ENCODE results near the gene FXYD4.
"Not testable (repeated sequence)": the region's sequence is repeated elsewhere in the genome, so short reads cannot be mapped to it uniquely, and the experiment has no call there.

Gene FXYD4

DNA sequence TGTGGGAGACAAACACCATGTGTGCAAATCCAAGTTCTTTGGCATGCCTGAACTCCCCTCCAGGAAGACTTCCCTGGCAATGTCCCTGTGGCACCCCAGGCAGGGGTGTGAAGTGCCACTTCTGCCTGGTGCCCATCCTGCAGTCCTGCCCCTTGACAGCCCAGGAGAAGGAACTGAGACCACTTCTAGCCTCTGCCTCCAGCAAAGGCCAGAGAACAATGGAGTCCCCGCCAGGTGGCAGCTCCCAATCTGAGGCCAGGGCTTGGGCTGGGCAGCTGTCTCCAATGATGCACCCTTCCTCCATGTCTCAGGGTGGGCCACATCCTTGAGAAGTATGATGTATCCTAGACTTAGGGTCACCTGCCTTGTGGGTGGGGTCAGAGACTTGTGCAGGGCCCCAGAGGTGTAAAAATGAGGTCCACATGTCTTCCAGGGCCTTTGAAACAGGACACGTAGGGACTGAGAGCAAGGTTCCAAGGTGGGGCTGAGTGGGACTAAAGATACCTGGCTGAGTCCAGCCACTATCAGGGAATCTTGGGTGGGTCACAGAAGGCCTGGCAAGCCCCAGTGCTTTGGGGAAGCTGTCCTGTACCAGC, 5.5 kb downstream of the FXYD4 start:
- DNase-seq = no peak

DNA sequence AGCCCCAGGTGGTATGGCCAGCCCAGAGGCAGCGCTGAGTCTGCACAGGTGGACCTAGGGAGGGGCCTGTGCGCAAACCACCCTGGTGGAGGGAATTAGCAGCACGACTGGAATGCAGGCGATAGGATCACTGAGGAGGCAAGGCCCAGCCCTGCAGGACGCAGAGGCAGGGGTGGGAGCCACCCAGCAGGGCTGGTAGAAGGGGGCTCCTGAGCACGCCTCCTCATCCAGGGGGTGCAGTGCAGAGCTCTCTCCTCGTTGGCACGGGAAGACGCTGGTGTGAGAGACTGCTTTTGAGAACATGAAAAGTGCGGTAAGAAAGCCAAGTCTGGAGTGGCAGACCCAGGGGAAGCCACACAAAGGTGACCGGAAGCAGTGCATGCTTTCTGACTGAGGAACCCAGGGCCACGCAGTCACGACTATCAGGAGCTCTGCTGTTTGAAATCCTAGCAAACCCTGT, 6.0 kb downstream of the FXYD4 start:
- no peak for DNase-seq

DNA sequence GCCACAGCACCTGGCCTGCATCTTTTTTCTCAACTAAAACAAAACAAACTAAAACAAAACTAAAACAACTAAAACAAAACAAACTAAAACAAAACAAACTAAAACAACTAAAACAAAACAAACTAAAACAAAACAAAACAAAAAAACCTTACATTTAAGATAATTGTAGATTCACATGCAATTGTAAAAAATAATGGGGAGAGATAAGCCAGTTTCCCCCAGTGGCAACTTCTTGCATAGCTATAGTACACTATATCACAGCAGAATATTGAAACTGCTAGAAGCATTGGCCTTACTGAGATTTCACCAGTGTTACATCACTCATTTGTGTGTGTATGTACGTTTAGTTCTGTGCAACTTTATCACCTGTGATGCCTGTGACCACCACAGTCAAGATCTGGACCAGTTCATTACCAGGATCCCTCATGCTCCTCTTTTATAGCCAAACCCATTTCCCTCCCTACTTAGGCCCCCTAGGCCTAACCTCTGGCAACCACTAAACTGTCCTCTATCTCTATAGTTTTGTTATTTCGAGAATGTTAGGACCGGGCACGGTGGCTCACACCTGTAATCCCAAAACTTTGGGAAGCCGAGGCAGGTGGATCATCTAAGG, 9.3 kb downstream of the FXYD4 start:
- DNase-seq = no peak

DNA sequence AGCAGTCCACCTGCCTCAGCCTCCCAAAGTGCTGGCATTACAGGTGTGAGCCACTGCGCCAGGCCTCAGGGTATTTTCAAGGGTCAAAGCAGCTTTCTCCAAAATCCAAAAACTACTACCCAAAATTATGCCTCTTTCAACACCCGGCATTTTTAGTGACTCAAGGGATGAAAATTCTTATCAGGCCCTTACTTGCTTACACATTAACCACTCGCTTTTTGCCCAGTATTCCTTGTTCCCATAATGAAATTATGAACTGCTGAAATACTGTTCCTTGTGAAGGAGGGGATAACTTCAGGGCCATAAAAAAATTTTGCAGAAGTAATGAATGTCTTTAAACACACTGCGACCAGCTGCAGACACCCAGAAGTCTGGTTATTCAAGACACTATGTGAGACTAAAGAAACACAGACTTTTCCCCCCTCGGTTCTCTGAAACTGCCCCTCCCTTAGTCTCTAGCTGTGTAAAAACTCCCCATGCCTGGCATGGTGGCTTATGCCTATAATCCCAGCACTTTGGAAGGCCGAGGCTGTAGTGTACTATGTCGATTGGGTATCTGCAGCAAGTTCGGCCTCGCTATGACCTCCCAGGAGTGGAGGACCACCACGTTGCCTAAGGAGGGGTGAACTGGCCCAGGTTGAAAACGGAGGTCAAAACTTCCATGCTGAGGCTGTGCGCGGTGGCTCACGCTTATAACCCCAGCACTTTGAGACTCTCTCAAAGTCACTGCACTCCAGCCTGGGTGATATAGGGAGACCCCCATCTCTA, 12.0 kb downstream of the FXYD4 start:
- DNase-seq = no peak

DNA sequence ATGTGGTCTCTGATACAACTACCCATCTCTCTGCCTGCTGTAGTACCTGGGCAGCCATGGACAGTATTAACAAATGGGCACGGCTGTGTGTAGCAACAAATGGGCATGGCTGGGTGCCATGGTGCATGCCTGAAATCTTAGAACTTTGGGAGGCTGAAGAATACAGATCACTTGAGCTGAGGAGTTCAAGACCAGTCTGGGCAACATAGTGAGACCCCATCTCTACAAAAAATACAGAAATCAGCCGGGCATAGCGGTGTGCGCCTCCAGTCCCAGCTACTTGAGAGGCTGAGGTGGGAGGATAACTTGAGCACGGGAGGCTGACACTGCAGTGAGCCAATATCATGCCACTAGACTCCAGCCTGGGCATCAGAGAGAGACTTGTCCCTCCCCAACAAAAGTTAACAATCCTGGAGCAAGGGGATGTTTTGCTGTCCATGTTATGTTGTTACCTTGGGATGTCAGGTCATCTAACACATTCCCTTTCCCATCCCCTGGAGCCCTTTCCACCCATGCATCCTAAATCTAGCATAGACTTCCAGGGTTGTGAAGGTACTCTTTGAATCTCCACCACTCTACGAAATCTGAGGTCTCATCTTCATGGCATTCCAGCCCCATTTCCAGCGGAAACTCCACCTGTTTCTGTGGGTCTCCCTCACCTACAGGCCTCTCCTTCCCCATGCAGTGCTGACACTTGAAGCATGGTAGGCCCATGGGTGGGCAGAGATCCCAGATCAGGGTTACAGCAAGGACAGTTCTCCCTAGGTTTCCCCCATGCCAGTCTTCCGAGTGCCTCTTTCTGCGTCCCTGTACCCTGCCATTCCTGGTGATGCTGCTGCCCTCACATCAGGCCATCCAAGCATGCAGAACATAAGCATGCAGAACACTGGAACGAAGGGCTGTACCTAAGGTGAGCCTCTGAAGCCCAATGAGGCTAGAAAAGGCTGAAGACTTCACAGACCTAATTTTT, 13.1 kb downstream of the FXYD4 start:
- DNase-seq = no peak

DNA sequence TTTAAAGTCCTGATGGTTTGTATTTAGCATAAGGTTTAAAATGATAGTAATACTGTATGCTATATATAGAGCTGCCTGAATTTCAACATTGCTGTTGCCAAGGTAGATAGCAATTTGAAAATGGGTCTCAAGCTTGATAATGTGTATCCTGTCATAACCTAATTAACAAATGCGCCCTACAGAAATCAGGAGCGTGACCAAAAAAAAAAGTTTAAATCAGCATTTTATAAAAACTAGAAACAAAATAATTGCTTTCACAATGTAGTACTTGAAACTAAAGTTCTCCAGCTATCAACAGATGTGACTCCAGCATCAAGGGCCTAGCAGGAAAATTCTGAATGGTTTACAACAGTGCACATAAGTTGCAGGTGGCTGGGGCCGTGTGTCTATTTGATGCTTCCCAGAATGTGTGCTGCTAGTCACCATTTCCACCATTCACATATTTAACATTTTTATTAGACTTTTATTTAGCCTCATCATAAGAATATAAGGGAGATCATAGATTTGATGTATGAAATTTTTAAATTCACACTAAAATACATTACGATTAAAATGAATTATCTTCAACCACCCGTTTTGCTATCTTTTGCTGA, 14.1 kb downstream of the FXYD4 start:
- no peak for DNase-seq

DNA sequence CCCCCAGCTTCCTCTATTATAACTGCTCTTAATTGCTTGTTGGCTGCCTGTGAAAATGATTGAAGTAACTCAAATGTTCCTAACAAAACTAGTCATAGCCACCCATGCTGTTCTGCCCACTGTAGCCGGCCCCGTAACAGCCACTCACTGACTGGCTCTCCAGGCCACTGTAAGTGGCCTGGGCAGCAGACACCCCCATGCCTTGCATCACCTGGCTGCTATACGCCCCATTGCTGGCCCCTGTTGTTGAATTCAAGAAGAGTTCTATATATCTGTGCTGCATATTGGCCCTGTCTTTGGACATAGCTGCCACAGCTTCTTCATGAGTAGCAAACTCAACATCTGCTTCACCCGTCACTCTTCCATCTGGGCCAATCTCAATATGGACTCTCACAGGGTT, 15.1 kb downstream of the FXYD4 start:
- no peak for DNase-seq

DNA sequence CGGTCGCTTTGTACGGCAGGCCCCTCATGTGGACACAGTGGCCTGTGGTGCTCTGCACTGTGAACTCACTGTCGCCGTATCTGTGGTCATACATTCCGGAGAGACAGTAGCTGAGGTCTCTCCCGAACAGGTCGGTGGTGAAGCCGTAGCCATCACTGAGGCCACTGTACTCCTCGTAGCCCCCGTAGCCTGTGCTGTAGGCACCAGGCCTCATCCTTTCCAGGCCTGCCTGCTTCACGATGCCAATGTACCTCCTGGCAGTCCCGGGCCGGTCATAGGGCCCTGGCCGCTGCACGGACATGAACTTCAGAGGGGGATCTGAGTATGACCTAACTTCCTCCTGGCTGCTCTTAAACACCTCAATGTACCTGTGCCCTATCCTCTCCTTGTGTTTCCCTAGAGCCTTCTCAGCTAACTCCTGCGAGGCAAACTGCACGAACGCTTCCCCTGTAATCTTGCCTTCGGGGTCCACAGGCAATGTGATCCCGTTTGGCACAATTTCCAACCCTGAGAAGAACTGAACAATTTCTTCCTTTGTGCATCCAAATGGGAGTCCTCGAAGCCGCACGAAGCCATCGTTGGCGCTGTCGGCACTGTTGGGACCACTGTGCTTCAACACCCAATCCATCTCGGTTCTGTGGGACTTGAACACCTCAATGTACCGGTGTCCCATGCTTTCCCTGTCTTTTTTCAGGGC, 15.7 kb downstream of the FXYD4 start:
- DNase-seq = no peak

DNA sequence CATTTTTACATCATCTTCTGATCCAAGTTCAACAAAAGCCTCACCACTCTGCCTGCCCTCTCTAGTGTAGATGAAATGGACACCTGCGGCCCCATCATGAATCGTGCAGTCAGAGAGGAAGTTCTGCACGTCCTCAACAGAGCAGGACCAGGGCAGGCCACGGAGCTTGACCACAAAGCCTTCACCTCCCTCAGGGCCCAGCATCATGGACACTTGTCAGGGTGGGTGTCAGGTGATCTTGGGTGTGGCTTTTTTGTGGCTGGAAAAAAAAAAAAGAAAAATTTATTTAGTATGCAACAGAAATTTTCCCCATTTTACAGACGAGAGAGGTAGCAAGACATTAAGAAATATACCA, 16.2 kb downstream of the FXYD4 start:
- DNase-seq = no peak

DNA sequence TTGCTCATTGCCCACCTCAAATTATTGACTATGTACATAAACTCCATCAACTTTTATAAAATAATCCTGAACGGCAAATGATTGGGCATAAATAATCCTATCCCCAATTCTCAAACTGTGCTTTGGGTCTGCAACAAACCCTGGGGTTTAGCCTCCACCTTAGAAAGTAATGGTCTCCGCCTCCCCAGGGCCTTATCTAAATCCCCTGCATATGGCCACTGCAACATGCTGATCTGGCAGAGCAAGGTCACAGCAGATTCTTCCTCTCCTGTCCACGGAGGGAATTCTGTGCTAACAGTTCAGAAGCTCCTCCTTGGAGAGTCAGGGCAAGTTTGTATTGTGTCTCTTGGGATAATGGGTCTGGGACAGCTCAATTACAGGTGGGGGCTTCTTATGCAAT, 18.4 kb downstream of the FXYD4 start:
- DNase-seq = no peak

DNA sequence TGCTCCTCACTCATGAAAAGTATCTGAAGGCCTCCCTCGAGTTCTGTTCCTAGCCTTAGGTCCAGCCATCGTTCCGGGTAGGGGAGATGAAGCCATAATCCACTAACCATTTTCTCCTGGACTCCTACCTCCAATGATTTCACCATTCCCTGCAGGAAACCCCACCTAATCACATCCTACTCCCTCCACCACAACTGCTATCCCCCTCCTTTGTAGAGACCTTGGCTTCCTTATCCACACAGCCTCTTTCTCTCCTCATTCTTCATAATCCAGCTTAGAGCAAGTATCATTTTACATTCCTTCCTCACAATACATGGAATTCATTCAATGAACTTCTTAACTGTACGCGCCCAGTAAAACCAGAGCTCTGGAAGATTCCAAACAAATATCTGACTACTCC, 18.9 kb downstream of the FXYD4 start:
- no peak for DNase-seq

DNA sequence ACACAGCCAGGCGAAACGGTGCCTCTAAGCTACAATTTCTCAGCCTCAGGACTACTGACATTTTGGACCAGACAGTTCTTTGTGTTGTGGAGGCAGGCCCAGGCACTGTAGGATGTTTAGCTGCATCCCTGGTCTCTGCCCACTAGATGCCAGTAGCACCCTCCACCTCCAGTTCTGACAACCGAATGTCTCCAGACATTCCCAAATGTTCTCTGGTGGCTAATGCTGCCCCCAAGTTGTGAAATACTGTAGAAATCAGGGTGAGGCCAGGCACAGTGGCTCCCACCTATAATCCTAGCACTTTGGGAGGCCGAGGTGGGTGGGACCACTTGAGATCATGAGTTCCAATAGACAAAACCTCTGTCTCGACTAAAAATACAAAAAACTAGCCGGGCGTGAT, 19.3 kb downstream of the FXYD4 start:
- no peak for DNase-seq

DNA sequence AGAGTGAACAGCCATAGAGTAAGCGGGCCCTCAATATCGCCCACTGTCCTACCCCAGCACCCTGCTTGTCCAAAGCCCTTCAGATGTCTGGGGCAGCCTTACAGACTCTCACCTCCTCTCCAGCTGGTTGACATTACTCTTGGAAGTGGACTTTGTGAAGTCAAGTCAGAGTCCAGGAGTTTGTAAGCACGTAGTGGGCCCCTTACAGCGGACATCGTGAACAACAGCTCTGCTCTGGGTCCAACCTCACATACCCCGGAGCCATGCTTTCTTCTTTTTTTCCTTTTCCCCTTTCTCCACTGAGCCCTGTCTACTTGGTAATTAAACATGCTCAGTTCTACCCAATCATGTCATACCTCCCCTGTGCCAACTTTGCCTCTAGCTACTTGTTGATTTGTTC, 20.1 kb downstream of the FXYD4 start:
- no peak for DNase-seq

DNA sequence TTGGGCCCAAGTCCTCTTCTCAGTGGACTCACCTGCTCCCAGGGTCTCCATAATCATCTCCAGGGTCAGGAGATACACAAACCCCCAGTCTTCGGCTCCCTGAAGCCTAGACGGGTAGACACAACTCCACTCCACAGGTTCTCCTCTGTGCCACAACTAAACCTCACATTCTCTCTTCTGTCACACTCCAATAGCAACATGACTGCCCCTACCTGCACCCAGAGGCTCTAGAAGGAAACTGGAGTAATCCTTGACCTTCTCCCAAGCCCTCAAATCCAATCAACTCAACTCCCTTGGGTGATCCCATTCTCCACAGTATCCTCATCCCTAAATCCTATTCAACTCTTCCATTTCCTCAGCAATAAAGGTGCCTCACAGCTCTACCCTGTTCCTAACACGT, 21.3 kb downstream of the FXYD4 start:
- no peak for DNase-seq

DNA sequence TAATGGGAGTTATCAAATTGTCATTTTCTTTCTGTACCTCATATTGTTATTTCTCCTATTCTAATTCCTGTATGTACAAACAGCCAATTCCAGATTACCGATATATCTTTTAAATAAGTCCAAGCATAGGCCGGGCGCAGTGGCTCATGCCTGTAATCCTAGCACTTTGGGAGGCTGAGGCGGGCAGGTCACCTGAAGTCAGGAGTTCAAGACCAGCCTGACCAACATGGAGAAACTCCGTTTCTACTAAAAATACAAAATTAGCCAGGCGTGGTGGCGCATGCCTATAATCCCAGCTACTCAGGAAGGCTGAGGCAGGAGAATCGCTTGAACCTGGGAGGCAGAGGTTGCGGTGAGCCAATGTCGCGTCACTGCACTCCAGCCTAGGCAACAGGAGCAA, 21.8 kb downstream of the FXYD4 start:
- not testable (repeated sequence) for DNase-seq

DNA sequence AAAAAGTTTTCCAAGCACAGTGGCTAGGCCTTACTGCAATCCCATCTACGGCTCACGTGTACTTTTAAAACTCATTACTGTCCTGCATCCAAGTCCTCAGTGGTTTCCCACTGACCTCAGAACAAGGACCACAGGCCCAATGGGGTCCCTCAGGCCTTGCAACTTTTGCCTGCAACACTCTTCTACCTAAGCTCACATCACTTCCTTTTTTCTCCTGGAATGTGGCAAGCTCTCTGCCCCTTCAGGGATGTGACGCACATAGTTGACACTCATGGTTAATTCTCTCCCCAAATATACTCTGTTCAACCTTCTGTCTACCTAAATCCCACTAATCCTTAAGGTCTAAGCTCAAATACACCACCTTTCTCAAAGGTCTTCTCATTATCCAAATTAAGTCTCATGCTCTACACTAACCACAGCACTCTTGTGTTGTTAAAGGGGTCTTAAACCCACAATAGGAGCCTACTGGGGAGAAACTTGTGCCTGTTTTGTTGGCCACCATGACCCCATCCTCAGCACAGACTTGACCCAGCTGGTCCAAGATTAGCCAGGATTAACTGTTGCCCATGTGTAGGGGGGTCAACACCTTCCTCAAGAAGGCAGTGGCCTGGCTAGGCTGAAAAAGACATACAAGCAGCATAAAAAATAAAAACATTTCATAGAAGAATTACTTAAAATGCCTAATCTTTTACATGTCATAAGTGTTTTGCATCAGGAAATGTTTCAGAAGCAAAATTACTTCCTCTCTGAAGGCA, 22.3 kb downstream of the FXYD4 start:
- DNase-seq = no peak

DNA sequence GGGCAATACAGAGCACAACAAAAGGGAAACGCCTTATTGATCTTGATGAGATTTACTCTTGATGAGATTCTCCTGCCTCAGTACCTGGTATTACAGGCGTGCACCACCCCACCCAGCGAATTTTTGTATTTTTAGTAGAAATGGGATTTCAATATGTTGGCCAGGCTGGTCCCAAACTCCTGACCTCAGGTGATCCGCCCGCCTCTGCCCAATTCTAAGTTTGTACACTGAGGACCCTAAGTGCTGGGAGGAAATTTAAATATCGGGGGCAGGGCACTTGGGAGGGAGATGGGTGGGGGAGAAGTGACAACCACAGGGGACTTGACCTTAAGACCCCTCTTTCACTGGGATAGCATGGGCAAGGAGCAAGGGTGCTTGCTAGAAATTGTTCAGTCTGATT, 23.4 kb downstream of the FXYD4 start:
- no peak for DNase-seq

DNA sequence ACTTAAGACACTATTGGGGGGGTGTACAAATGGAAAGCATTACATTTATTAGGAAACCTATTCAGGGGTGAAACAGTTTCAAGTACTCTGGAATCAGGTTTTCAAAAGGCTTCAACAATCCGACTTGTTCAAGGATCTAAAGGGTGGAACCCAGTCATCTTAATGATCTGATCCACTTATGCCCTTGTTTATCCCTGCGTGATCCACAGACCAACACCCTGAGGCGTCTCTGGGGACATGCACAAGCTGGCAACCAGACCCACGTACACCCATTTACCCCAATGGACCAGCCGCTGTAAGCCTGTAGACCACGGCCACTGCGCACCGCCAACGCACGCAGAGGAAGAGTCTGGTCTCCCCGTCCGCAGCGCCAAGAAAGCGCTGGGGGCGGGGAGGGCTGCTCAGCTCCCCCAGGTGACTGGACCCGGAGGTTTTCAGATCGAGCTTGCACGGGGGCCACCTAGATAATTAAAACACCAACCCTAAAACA, 24.2 kb downstream of the FXYD4 start:
- DNase-seq = no peak

DNA sequence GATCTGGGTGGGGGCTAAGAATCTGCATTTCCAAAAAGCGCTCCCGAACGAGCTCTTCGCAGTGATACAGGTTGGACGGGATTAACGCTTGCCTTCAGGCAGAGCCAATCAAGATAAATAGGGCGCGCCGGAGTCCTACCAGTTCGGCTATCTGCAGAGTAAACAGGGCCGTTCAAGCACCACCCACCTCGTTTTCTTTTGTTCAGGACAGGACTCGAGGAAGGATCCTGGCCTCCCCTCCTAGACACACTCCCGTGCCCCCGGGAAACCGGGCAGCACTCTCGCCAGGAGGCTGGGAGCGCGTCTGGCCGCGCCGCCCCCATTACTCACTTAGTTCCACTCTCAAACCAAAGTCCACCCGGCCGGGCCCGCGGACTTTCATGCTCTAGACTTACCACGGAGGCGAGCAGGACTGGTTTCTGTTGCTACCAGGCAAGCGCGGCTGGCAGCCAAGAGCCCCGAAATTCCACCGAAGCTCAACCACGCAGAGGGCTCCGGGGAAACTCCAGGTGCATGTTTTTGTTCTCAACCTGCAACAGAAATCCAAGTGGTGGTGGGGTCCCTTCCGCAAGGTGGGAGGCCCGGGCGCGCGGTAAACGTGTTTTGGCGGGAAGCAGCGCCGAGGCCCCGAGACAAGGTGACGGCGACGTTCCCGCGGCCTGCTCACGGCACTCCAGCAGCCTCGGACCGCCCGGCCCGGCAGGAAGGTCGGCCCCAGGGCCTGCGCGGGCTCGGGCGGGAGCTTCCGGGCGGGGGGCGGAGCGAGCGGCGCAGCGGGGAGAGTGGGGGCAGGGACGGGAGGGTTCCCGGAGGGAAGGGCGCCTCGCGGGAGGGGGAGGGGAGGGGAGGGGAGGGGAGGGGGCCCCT, 24.9 kb downstream of the FXYD4 start:
- peak; percentile 13 for DNase-seq

DNA sequence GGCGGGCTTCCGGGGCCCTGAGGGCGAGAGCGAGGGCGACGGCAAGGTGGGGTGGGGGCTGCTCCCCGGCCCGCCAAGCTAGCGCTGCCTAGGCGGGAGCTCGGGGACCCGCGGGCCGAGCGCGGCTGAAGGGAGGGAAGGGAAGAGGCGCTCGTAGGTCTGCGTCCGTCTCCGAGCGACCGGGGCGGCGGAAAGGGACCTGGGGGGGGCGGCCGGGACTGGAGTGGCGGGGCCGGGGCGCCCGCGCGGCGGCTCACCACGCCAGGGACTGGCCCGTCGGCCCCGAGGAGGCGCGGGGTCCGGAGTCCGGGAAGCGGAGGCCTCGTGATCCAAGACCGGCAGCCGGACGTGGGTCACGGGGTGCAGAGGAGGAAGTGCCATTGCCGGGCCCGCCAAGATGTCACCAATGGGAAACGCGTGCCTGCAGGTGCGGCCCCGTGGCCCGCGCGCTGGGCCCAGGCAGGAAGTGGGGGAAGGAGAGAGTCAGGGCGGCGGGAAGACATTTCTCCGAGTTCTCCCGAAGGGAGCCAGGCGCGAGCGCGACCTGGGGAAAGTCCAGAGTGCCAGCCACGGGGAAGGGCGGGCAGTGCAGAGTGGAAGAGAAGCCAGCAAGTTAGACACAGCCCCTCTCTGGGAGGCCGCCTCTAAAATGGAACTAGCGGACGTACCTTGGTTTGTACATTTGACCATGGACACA, 25.6 kb downstream of the FXYD4 start:
- peak; percentile 21 for DNase-seq
